SIG-M5 treated with dmso at 0.1 percent for 504 hours (cell line): ENCODE measurements around the gene CACNG1.
"Not testable (repeated sequence)": the region's sequence is repeated elsewhere in the genome, so short reads cannot be mapped to it uniquely, and the experiment has no call there.

Experiments used
- DNase-seq: peaks from one replicate; lab custom pipeline; 2025; ENCODE audit not compliant: unreplicated experiment; lab: John Stamatoyannopoulos, UW

The CACNG1 gene

GRCh38 chr17:67025216-67025792 lies 19.1 kb upstream of the CACNG1 start:
- DNase-seq: no peak

- DNase-seq: no peak
Measured at GRCh38 chr17:67026341-67026740, 18.0 kb upstream of the CACNG1 start.

- DNase-seq: no peak
Measured at GRCh38 chr17:67027031-67027628, 17.2 kb upstream of the CACNG1 start.

- no peak for DNase-seq
Measured at GRCh38 chr17:67030641-67031040, 13.7 kb upstream of the CACNG1 start.

- DNase-seq: no peak
Measured at GRCh38 chr17:67032382-67032781, 12.0 kb upstream of the CACNG1 start.

DNA sequence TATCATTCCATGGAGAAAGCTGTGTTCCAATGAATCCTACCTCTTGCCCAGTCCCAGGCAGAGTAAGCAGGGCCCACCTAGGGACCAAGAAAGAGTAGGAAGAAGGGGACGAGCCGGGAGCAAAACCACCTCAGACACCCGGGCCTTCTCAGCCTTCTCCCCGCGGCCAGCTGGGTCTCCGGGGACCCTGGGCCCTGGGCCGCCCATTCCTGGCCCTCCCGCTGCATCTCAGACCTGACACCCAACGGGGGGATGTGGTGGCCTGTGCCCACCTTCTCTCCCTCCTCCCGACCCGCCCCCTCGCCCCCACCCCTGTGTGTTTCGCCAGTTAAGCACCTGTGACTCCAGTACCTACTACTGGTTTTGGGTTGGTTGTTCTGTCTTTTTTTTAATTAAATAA lies 11.4 kb upstream of the CACNG1 start:
- DNase-seq: no peak

DNA sequence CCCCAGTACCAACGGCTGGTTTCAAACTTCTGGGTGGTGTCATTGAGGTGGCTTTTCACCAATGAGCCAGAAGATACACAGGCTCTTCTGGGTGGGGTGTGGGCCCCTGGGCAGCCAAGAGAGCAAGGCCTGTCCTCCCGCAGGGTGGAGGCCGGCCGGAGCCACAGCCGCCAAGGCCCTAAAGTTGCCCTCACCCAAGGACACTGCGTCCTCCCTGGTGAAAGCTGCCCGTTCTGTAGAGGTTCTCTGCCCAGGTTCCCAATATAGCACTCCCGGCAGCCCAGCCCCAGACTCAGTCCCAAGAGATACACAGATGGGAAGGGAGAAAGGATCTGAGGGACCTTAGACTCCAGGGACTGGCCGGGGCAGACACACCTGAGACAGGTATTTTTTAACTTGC lies 10.7 kb upstream of the CACNG1 start:
- DNase-seq: no peak

GRCh38 chr17:67035131-67036083 lies 8.9 kb upstream of the CACNG1 start:
- no peak for DNase-seq

- DNase-seq: no peak
Measured at GRCh38 chr17:67038861-67039365, 5.4 kb upstream of the CACNG1 start.

- no peak for DNase-seq
Measured at GRCh38 chr17:67040652-67041051, 3.7 kb upstream of the CACNG1 start.

- DNase-seq: not testable (repeated sequence)
Measured at GRCh38 chr17:67041119-67041518, 3.2 kb upstream of the CACNG1 start.

DNA sequence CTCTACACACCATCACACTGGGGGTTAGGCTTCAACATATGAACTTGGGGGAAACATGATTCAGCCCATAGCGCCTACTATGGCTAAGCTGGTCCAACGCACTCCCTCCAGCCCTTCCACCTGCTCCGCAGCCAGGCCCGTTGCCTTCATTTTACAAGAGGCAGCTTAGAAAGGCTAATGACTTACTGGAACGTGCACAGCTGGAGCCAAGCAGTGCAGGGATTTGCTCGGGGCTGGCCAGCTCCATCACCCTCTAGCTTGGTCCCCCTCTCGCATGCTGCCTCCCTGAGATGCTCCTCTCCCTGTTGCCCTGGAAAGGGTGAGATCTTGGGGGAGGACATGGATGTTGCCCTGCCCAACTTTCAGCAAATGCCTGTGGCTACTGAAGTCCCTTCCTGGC lies 2.8 kb upstream of the CACNG1 start:
- DNase-seq: no peak

GRCh38 chr17:67041941-67042899 lies 2.1 kb upstream of the CACNG1 start:
- DNase-seq: no peak

DNA sequence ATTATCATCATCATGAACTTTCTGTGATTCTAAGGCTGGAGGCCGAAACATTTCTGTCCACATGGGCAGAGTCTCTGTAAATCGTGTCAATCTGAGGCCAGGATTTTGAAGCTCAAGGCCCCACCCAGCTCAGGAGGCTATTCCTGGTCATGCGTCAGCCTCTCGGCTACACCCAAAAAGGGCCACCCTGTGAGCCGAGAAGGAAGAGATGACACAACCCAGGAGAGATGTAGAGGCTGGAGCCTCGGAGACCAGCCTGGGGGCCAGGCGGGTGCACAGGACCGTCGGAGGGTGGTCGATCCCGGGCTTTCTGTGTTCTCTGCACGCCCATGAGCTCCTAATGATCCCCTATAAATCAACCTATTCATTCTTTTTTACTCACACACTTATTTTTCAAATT lies 1.1 kb upstream of the CACNG1 start:
- no peak for DNase-seq

- no peak for DNase-seq
Measured at GRCh38 chr17:67044940-67045339, 586 bp downstream of the CACNG1 start.

GRCh38 chr17:67046398-67046797 lies 2.0 kb downstream of the CACNG1 start:
- DNase-seq: no peak

- no peak for DNase-seq
Measured at GRCh38 chr17:67047382-67047781, 3.0 kb downstream of the CACNG1 start.

GRCh38 chr17:67049025-67049739 lies 4.8 kb downstream of the CACNG1 start:
- DNase-seq: no peak

DNA sequence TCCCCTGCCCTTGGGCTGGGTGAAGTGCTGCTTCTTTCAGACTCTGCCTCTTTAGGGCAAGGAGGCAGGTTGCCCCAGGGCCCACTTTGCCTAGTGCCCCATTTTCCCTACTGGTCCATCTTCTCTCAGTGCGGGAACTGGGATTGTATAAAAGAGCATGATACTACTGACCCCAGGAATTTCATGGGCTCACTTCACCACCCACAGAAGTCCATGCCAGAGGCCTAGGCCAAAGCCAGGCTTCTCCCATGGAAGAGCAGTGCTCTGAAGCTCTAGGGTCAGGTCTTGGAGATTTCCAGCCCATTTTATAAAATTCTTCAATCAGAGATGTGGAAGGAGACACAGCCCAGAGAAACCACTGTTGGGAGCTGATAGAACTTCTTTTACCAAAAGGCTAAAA lies 5.7 kb downstream of the CACNG1 start:
- no peak for DNase-seq

GRCh38 chr17:67050471-67051154 lies 6.3 kb downstream of the CACNG1 start:
- DNase-seq: no peak
